NOMO-1 treated with dmso at 0.1 percent for 144 hours (cell line): ENCODE measurements around the gene CACNA2D1.

ENCODE experiments used
- DNase-seq: peaks from one replicate; lab custom pipeline; 2025; ENCODE audit not compliant: unreplicated experiment; lab: John Stamatoyannopoulos, UW

The CACNA2D1 gene

DNA sequence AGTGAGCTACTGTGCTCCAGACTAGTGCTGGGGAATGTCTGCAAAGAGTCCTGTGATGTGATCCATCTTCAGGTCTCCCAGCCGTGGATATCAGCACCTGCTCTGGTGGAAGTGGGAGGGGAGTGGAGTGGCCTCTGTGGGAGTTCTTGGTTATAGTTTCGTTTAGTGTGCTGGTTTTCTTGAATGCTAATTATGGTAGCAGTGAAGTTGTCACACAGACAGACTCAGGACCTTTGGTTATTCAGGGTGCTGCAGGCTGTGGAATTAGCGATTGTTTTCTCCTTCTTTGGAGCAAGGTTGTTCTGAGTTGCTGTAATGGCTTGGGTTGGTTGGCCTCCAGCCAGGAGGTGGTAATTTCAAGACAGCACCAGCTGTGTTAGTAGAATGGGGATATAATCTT lies 541.0 kb downstream of the CACNA2D1 start:
- no peak for DNase-seq
